Astrocyte (in vitro differentiated cells and primary cell): ENCODE data around the gene BCL7C. TPM values are rescaled to one million over a fixed set of nuclear protein-coding genes. Genes with fewer than 3 reads are reported as not detected.

Source experiments
- DNase-seq: peaks from one replicate; pipeline ENCODE4 v3.0.0-alpha.2; 2010; ENCODE audit warnings: low read depth
- FAIRE-seq: peaks from 2 replicates; lab custom pipeline; 2011; peaks lifted over from hg19 to GRCh38; lab: Jason Lieb, UNC
- H2AFZ ChIP-seq: 2 replicates; pipeline ENCODE4 v1.6.0; 2012; ENCODE audit warnings: low read depth, low read length, inconsistent platforms
- H3K27ac ChIP-seq: 2 replicates; pipeline ENCODE4 v1.5.1; 2011; ENCODE audit warnings: low read depth, low read length, inconsistent platforms
- H3K27me3 ChIP-seq: 2 replicates; pipeline ENCODE4 v1.6.0; 2011; ENCODE audit warnings: low read length, inconsistent platforms; ENCODE audit not compliant: insufficient read depth
- H3K36me3 ChIP-seq: 2 replicates; pipeline ENCODE4 v1.5.1; 2011; ENCODE audit warnings: low read length, inconsistent platforms; ENCODE audit not compliant: insufficient read depth
- H3K4me1 ChIP-seq: 2 replicates; pipeline ENCODE4 v1.5.1; 2011; ENCODE audit warnings: low read length, inconsistent platforms; ENCODE audit not compliant: insufficient read depth
- H3K4me2 ChIP-seq: 2 replicates; pipeline ENCODE4 v1.6.0; 2012; ENCODE audit warnings: low read length, inconsistent platforms
- H3K4me3 ChIP-seq: 2 replicates; pipeline ENCODE4 v1.5.1; 2011; ENCODE audit warnings: low read depth, mild to moderate bottlenecking, low read length, inconsistent platforms; ENCODE audit not compliant: insufficient read depth
- H3K79me2 ChIP-seq: 2 replicates; pipeline ENCODE4 v1.6.0; 2012; ENCODE audit warnings: mild to moderate bottlenecking, low read length, inconsistent platforms; ENCODE audit not compliant: insufficient read depth
- H3K9ac ChIP-seq: 2 replicates; pipeline ENCODE4 v1.6.0; 2012; ENCODE audit warnings: mild to moderate bottlenecking, low read length, inconsistent platforms
- H3K9me3 ChIP-seq: 2 replicates; pipeline ENCODE4 v1.5.1; 2012; ENCODE audit warnings: low read depth, mild to moderate bottlenecking, low read length, inconsistent platforms; ENCODE audit not compliant: insufficient read depth
- H4K20me1 ChIP-seq: 2 replicates; pipeline ENCODE4 v1.6.0; 2012; ENCODE audit warnings: low read length, inconsistent platforms; ENCODE audit not compliant: insufficient read depth
- H3K27ac Mint-ChIP-seq: one replicate; pipeline ENCODE4 v1.8.0; 2021; ENCODE audit warnings: mild to moderate bottlenecking, mixed read lengths; ENCODE audit not compliant: unreplicated experiment
- H3K27me3 Mint-ChIP-seq: one replicate; pipeline ENCODE4 v1.8.0; 2021; ENCODE audit warnings: low read depth, mixed read lengths; ENCODE audit not compliant: unreplicated experiment
- H3K36me3 Mint-ChIP-seq: one replicate; pipeline ENCODE4 v1.8.0; 2021; ENCODE audit warnings: low read depth, mixed read lengths; ENCODE audit not compliant: unreplicated experiment
- H3K4me1 Mint-ChIP-seq: one replicate; pipeline ENCODE4 v1.8.0; 2021; ENCODE audit warnings: low read depth, mixed read lengths; ENCODE audit not compliant: unreplicated experiment
- H3K4me3 Mint-ChIP-seq: one replicate; pipeline ENCODE4 v1.8.0; 2021; ENCODE audit warnings: mild to moderate bottlenecking, moderate library complexity, mixed read lengths; ENCODE audit not compliant: unreplicated experiment
- H3K9me3 Mint-ChIP-seq: one replicate; pipeline ENCODE4 v1.8.0; 2021; ENCODE audit warnings: mild to moderate bottlenecking, mixed read lengths; ENCODE audit not compliant: unreplicated experiment
- EZH2 ChIP-seq: IDR thresholded peaks from 2 replicates; pipeline ENCODE4 v1.6.1; 2012; ENCODE audit warnings: mild to moderate bottlenecking, low read length, inconsistent platforms; ENCODE audit not compliant: insufficient read depth
- total RNA-seq: library from RNA; stranded (reverse); gene quantifications from 2 replicates; pipeline ENCODE4 v1.2.1, GENCODE V29; 2021
- TF ChIP-seq, protein P1 (sequence below): IDR thresholded peaks from 2 replicates; pipeline ENCODE4 v1.5.1; 2011; ENCODE audit warnings: low read depth, mild to moderate bottlenecking, inconsistent platforms, low read length, moderate library complexity; ENCODE audit not compliant: insufficient read depth

BCL7C gene
- total RNA-seq, 1 donor from 2014 or later: 40.7 TPM

DNA sequence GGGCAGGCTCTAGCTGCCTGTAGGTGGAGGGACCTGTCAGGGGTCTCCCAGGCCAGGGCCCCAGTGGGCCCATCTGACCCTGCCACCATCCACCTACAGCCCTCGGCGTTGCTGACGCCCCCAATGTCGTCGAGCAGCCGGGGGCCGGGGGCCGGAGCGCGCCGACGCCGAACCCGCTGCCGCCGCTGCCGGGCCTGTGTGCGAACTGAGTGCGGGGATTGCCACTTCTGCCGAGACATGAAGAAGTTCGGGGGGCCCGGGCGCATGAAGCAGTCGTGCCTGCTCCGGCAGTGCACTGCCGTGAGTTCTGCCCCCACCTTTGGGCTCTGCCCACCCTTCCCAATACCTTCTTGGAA lies 31.7 kb upstream of the BCL7C start:
- Histone ChIP-seq H2AFZ (no peak overlapping the region), H3K79me2 (peaks cover 15% of the 10 kb centered on the region), H3K4me2 (peak overlapping the region; percentile 94), H4K20me1 (peaks cover 35% of the 10 kb centered on the region), H3K9ac (no peak overlapping the region), H3K4me3 (no peak overlapping the region), H3K9me3 (no peaks in the 10 kb centered on the region), H3K27ac (no peak overlapping the region), H3K27me3 (no peaks in the 10 kb centered on the region), H3K36me3 (peaks cover 5% of the 10 kb centered on the region), H3K4me1 (peaks cover 20% of the 10 kb centered on the region)
- TF ChIP-seq EZH2: no peak
- TF ChIP-seq, protein P1, sequence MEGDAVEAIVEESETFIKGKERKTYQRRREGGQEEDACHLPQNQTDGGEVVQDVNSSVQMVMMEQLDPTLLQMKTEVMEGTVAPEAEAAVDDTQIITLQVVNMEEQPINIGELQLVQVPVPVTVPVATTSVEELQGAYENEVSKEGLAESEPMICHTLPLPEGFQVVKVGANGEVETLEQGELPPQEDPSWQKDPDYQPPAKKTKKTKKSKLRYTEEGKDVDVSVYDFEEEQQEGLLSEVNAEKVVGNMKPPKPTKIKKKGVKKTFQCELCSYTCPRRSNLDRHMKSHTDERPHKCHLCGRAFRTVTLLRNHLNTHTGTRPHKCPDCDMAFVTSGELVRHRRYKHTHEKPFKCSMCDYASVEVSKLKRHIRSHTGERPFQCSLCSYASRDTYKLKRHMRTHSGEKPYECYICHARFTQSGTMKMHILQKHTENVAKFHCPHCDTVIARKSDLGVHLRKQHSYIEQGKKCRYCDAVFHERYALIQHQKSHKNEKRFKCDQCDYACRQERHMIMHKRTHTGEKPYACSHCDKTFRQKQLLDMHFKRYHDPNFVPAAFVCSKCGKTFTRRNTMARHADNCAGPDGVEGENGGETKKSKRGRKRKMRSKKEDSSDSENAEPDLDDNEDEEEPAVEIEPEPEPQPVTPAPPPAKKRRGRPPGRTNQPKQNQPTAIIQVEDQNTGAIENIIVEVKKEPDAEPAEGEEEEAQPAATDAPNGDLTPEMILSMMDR: no peak
- Mint-ChIP-seq H3K27ac (no peak overlapping the region), H3K4me3 (peak overlapping the region; percentile 76), H3K4me1 (peaks cover 11% of the 10 kb centered on the region), H3K9me3 (no peaks in the 10 kb centered on the region), H3K36me3 (peaks cover 2% of the 10 kb centered on the region), H3K27me3 (no peaks in the 10 kb centered on the region)
- no peak for FAIRE-seq
- DNase-seq: no peak

- H3K27me3 ChIP-seq: no peaks in the 10 kb centered on the region
- peak overlapping the region; percentile 60 for H3K4me3 ChIP-seq
- peak overlapping the region; percentile 75 for H3K9ac ChIP-seq
- H4K20me1 ChIP-seq: peaks cover 34% of the 10 kb centered on the region
- TF ChIP-seq, protein P1: no peak
- no peak for TF ChIP-seq EZH2
- Mint-ChIP-seq H3K27ac (peak overlapping the region; percentile 66), H3K27me3 (no peaks in the 10 kb centered on the region), H3K4me1 (peaks cover 11% of the 10 kb centered on the region), H3K36me3 (peaks cover 2% of the 10 kb centered on the region), H3K4me3 (peak overlapping the region; percentile 87), H3K9me3 (no peaks in the 10 kb centered on the region)
- peaks cover 3% of the 10 kb centered on the region for H3K36me3 ChIP-seq
- peaks cover 15% of the 10 kb centered on the region for H3K79me2 ChIP-seq
- H3K4me1 ChIP-seq: peaks cover 20% of the 10 kb centered on the region
- H2AFZ ChIP-seq: no peak overlapping the region
- H3K9me3 ChIP-seq: no peaks in the 10 kb centered on the region
- H3K4me2 ChIP-seq: peak overlapping the region; percentile 94
- FAIRE-seq: no peak
- no peak overlapping the region for H3K27ac ChIP-seq
- no peak for DNase-seq
Observed at GRCh38 chr16:30924913-30925631, 31.2 kb upstream of the BCL7C start.
